RKO (cell line): ENCODE data around the gene APOBEC2.
A peak's percentile ranks its signal among the peaks of the same experiment; 100 is the strongest.

ENCODE experiments used
- DNase-seq: peaks from one replicate; pipeline ENCODE4 v3.0.0-alpha.2; 2016; ENCODE audit warnings: low spot score

APOBEC2 gene

DNA sequence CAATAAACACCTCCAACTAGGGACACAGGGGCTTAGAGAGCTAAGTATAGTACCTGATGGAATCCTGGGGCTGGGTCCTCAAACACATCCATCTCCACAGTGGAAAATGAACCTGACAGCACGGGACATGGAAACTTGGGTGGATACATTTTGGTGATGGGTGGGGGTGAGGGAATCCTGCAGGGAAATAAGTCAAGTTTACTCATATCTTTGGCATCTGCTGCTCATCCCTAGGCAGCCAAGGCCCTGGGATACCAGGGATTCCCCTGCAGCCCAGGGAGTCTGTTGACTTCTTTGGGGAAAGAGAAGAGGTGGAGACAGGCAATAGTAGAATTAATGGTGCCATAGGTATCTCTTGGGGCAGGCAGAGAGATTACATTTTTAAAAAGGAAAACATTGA is 6.6 kb downstream of the APOBEC2 start:
- no peak for DNase-seq

DNA sequence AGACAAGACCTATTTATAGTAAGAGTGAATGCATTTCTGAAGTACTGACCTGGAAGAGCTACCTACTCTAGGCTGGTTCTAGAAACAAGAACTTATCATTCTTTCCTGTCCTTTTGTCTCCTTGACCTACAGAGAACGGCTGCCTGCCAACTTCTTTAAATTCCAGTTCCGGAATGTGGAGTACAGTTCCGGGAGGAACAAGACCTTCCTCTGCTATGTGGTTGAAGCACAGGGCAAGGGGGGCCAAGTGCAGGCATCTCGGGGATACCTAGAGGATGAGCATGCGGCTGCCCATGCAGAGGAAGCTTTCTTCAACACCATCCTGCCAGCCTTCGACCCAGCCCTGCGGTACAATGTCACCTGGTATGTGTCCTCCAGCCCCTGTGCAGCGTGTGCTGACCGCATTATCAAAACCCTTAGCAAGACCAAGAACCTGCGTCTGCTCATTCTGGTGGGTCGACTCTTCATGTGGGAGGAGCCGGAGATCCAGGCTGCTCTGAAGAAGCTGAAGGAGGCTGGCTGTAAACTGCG is 8.3 kb downstream of the APOBEC2 start:
- no peak for DNase-seq

DNA sequence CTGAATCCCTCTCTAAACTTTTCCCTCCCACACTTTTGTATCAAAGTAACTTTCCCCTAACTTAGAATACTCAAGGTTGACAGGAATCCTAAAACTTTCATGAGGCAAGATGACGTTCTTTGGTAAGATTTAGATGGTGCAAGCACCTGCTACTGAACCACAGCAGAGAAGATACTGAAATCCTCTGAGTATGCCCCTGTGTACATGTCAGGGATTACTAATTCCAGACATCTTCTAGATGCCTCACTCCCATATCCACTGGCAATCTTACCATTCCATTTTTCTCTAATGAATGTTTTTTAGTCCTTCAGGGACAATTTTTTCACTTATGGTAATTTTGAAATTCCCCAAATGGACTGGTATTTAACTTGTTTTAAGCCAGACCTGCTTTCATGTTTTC is 9.1 kb downstream of the APOBEC2 start:
- no peak for DNase-seq

DNA sequence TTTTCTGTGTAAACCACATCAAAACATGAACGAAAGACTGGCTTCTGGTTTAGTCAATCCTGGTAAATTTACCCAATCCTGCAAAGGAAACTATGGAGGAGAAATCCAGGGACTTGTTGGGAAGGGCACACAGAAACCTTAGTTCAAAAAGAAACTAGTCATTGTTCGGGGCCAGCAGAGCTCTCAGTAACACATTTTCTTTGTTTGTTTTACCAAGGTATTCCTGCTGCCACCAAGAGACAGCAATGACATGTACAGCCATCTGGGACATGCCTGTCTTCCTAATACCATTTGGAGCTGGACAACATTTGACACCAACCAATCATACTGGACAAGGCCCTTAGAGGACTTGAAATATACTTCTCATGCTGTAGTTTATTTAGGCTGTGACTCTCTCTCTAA is 10.9 kb downstream of the APOBEC2 start:
- no peak for DNase-seq

DNA sequence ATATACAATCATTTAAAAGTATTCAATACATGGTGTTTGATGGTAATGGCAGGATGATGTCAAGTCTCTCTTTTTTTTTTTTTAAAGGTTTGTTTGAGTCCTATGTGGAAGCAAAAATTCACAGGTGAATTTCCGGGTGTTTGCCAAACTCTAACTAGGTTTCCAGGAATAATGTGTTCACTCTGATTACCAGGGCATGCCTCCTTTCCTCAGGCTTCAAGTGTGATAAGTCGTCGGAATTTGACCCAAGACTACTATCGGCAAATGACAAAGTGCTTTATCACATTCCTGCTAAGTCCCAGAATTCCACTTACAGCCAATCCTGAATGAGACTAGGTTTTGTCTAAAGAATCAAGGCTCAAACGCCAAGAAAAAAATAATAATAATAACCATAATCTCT is 11.8 kb downstream of the APOBEC2 start:
- DNase-seq: no peak

DNA sequence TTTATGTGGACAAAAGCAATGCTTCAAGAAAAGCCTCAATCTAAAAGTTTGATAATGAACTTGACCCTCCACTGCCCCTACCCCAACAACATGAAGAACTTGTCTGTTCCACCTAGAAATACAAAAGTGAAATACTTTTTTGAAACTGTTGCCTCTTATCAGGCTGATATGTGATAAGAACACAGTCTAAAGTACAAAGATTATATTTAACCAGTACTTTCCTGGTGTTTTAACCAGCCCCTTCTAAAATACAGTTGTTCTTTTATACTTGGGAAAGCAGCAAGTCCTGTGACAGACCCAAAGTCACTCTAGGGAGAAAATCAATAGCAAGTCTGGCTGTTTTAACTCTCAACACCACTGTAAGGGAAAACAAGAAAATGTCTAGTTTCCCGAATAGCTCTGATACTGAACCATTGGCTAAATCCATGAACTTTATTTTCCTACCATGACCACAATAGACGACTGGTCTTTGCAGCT is 12.6 kb downstream of the APOBEC2 start:
- DNase-seq: no peak

DNA sequence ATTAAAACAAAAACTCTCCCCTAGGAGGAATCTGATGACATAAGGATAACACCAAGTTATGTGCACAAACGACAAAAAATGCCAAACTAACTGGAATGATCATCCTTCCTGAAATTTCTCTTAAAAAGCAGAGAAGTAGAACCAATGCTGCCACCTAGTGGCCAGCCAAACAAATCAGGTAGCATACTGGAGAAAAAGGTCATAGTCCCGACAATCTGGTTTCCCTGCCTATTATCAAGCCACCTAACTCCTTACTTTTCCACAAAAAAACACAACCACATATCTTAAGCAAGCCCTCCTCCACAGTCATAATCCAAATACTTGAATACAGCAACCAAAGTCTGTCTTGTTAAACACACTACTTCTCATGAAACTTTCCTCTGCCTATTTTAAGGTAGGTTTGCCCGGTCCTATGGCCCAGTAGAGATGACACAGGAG is 13.9 kb downstream of the APOBEC2 start:
- peak; percentile 84 for DNase-seq

DNA sequence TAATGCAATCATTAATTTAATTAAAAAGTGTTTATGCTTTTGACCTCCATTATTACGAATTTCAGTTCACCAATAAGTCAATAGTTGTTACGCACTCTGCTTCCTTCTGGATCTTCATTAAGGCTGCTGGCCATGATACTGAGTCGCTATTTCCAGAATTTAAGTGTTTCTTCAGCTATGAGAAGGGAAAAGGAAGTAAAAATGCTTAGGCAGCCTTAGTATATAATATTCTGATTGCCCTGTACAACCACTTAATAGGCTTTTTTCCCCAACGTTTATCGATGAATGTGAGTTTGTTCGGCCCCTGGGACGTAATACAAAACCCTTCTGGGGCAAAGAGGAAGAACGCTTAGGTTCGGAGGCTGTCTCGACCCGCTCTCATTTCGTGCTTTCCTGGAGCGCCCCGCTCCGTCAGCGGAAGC is 18.5 kb downstream of the APOBEC2 start:
- DNase-seq: no peak

DNA sequence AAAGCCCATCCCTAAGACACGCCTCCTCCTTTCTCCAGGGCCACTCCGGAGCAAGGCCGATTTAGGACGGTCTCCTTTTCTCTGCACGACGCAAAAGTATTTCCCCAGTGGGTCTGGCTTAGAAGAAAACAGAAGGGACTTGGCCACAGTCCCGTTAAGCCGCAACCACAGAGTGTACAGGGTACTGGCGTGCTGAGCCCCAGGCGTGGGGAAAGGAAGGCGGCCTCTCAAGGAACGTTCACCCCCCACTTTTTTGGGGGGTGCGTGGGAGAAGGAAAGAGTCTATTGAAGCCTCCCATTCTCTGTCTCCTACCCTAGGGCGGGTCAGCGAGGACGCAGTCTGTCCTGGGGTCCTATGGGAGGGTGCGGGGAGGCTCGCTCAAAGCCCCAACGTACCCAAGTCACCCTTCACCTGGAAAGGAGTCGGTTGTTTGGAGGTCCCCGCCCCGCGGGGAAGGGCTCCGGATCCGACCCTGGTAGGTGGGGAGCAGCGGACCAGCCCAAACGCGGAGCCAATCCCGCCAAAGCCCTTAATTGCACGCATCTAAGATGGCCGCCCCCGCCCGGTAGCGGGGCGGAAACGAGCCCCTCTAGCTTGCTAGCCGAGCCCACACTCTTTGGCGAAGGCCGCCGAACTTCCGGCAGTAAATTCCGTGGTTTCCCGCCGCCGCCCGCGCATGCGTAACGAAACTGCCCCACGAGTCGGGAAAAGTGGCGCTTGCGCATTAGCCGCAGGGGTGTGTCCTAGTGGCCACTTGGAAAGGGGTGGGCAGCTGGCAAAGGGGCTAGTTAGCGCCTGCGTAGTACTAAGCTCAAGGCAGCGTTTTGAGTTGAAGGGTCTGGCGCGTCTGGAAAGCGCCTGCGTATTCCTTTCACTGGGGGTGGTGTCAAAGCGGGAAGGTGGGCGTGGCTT is 19.2 kb downstream of the APOBEC2 start, which contains the start of gene OARD1:
Gene OARD1, minus strand, starts transcription at position 434 of the 913 bp plus-strand sequence. CDS start 722 bp downstream, outside the sequence.
- peak; percentile 99 for DNase-seq

DNA sequence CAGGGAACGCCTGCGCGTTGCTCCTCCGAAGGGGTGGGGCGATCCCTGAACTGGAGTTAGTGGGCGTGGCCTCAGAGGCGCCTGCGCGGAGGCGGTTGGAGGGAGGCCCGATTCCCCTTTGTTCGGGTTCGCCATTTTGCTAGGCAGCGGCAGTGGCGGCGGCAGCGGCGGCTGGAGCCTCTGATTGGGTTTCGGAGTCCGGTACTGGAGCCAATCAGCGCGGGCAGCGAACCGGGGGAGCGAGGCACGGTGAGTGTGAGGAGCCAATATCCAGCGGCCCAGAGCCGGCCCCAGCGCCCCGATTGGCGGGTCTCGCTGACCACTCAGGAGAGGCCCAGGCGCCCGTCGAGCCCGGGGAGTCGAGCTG is 19.8 kb downstream of the APOBEC2 start, which contains the start of gene NFYA:
Gene NFYA, plus strand, starts transcription at position 139 of the 367 bp plus-strand sequence. CDS start 6,116 bp downstream, outside the sequence.
- DNase-seq: peak; percentile 97

DNA sequence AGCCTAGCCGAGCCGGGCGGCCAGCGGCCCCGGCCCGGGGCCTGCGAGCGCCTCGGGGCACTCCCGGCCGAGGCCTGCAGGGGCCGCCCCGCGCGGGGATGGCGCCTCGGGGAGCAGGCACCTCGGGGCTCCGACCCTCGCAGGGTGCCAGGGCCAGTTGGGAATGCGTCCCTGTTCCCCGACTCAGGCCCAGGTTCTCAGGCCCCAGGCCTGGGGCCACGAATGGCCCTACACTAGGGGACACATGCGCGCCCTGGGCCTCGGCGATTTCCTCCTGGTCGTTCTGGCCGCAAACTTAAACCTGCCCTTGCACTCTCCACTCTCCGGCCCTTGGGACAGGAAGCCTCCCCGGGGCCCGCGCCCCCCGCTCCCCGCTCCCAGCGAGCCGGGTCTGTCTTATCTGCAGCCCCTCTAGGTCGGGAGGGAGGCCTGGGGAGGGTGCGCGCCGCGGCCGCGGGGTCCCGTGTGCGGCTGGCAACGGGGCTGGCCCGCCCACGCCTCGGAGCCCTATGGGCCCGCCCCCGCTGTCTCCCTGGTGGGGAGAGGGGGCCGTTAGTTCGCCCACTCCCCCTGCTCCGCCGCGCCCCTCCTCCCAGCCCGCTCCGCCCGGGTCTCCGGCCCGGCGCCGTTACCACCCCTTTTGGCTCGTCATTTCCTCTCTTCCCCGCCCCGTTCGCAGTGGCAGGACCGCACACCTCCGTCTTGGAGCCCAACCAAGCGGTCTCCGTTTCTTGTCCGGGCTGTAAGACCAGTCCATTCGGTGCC is 20.4 kb downstream of the APOBEC2 start:
- DNase-seq: peak; percentile 80

DNA sequence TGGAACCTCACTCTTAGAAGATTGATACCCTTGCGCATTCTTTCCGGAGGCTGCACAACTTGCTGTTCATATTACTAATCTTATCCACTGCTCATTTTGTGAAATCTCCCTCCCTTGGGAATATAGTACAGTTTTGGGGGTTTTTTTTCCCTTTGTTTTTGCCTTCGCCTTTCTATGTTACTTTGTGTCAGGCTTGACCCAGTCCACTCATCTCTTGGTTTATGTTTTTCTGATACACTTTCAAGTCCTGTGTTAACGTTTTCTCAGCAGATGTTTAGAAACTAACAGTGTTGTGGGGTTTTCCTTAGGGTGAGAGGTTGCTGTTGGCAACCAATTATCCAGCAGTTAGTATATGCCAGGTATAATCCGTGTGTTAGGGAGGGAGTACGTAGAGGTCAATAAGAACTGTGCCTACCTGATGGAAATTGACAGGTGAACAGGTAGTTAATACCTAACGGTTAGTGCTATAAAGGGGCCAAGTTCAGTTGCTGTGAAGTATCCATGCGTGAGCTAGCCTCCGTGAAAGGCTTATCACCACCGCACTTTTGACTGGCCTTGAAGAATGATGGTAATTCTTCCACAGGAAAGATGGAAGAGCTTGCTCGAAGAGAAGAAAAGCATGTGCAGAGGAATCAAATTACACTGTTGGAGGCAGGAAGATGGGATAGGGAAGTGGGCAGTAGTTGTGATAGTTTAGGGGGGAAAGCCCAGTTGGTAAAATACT is 21.1 kb downstream of the APOBEC2 start:
- DNase-seq: peak; percentile 47

DNA sequence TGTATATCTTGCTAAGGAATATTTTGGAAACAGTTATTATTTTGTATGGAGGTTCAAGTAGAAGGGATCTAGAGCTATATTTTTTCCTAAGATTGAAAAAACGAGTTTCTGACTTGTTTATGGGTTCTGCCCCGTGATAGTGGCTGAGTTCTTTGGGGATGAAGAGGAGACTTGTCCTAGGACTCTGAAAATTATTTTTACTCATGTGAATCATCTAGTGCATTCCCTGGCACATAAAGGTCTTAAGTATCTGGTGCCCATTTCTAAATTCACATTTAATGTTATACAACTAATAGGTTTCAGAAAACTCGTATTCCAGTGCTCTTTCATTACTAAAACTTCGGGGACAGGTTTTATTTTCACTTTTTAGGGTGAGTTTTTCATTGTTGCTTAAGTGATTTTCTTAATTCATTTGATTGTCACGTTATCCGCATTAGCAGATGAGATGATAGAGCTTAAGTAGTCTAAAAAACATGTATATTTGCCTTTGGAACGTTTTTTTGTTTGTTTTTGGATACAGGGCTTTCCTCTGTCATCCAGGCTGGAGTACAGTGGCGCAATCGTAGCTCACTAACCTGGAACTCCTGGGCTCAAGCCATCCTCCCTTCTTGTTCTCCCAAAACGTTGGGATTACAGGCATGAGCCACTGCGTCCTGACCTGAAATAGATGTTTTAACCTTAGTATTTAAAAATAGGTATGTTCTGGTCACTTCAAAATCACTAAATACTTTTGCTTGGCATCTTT is 21.9 kb downstream of the APOBEC2 start:
- peak; percentile 45 for DNase-seq

DNA sequence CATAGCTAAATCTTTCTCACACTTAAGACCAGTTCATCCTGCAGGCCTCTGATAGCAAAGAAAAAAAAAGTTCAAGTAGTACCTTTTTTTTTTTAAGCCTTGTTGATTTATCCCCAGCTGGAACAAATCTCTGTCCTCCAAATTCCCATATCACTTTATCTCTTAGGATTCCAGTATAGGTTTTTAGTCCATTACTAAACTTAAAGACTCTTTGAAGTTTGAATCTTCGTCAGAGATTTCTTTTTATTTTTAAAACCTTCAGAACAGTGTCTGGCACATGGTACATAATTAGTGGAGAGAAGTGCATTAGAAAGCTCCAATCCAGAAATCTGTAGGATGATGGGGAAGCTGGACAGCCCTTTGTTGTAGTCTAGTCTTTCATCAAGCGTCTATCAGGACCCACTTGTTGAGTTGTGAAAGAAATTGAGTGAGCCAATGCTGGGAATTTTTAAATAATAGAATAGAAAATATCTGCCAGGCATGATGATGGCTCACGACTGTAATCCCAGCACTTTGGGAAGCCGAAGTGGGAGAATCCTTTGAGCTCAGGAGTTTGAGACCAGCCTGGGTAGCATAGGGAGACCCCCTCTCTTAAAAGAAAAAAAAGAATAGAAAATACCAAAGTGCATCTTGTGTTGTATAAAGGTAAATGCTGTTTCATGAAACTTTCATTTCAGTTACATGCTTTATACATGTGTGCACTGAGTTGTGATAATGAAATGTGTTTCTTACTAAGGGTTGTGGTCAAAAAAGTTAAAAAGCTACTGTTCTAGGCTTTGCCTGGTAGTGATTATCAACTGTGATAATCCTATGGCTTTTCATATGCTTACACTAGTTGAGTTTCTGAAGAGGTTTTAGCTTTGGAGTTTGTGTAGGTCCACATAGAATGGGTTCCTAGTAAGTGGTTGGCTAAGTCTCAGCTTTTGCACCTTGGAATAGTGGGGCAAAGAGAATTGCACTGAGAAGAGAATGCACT is 22.9 kb downstream of the APOBEC2 start:
- DNase-seq: no peak

DNA sequence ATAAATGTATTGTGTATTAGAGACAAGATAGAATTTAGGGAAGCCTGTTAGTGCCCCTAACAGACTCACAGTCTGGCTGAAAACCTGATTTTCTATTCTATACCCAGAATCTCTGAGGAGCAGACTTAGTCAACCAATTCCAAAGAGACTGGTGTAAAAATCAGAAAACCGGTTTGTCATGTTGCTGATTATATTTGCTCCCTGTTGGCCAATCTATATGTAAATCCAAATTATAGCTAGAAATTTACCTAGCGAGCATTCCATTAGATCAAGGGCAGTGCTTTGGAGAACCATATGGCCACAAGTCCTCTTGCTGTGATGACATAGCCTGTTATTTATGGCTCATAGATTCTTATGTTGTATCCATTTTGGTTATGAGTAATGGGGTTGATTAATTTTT is 24.5 kb downstream of the APOBEC2 start:
- DNase-seq: no peak

DNA sequence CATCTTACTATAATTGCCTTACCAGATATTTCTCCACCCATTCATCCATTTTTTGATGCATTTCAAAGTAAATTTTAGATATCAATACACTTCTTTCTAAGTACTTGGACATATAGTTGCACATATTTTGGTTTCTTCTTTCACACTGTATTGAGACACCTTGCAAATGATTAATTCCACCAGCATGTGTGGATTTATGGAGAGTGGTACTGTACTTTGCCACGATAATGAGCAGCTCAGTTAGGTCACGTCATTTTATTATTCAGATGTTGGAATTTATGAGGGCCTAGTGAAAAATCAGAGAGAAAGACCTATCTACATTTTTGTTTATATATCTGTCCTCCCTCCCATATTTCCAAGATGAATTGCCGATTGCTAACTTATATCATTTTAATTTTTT is 25.1 kb downstream of the APOBEC2 start:
- no peak for DNase-seq

DNA sequence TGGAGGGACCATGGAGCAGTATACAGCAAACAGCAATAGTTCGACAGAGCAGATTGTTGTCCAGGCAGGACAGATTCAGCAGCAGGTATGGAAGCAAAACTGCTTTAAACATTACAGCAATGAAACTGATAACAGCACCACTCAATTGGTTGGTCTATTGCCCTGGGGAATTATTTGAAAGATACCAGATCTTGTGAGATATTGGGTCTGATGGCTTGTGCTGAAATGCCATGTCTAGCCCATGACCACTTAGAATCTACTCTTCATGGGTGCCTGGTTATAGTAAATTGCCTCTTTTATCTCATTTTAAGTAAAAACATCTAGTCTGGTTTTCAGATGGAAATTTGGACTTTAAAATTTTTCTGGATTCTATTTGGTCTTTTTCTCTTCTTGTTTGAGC is 26.1 kb downstream of the APOBEC2 start:
- DNase-seq: no peak

DNA sequence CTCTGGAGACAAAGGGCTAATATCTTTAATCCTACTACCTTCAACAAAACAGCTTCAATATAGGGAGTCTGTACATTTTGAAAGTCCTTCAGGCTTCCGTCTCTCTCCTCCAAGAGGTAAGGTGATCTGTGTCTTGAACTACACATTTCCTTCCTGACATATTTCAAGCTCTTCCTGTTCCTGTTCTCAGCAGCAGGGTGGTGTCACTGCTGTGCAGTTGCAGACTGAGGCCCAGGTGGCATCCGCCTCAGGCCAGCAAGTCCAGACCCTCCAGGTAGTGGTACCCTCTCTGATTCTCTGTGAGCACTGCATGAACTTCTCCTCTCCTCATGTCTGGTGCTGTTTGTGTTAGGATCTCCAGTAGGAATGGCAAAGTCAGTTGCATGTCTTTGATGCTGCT is 27.6 kb downstream of the APOBEC2 start:
- no peak for DNase-seq

DNA sequence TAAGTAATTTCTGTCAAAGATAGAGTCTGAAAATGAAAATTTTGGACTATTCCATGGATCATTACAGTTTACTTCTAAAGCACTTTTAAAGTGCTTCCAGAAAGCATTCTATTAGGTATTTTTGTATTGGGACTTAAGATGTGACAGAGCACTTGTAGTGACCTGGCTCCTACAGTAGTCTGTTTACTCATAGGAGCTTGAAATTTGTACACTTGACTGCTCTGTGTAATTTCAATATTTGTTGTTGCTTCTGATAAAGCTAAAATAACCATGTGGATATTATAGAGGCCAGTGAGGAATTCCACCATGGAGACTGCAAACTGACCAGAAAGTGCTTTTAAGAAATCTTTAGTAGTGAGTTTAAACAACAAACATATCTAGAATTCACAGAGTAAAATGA is 30.1 kb downstream of the APOBEC2 start:
- no peak for DNase-seq

DNA sequence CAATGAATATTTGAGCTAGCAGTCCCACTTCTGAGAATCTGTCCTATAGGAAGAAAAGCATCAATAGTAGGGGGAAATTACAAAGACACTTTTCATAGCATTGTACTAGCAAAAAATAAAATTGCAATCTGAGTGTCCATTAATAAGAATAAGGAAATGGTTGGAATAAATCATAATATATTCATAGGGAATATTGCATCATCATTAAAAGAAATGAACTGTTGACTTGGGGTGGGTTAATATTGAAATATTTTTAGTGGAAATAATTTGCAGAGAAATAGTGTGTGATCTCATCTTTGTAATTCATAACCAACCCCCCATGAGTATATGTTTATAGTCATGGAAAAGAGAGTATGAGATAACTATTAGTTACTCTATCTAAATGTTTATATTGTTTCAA is 32.2 kb downstream of the APOBEC2 start:
- DNase-seq: no peak
